Neural cell (in vitro differentiated cells): ENCODE measurements around the gene TFR2.

ENCODE experiments used
- EZH2 ChIP-seq: fragments of 200-600, 300-800 bp; shearing (Covaris generic), sonication (generic); IDR thresholded peaks from 2 replicates; pipeline ENCODE4 v1.6.1; 2014; ENCODE audit warnings: antibody characterized with exemption, low read length, borderline replicate concordance, mild to moderate bottlenecking; ENCODE audit not compliant: insufficient read depth, poor library complexity, severe bottlenecking
- MXI1 ChIP-seq: fragments of 450-650 bp; conservative IDR thresholded peaks from 2 replicates; pipeline ENCODE4 v1.6.1; 2014; ENCODE audit warnings: antibody characterized with exemption, mild to moderate bottlenecking; ENCODE audit not compliant: poor library complexity, severe bottlenecking
- POLR2AphosphoS5 ChIP-seq: IDR thresholded peaks from 2 replicates; pipeline ENCODE4 v1.6.1; 2012
- TAF1 ChIP-seq: IDR thresholded peaks from 2 replicates; pipeline ENCODE4 v1.6.1; 2012; ENCODE audit warnings: low read depth
- TF ChIP-seq, protein P1 (sequence below): fragments of 450-650 bp; IDR thresholded peaks from 2 replicates; pipeline ENCODE4 v1.5.1; 2014; ENCODE audit warnings: antibody characterized with exemption, mild to moderate bottlenecking, moderate library complexity; ENCODE audit not compliant: poor library complexity, severe bottlenecking

DNA sequence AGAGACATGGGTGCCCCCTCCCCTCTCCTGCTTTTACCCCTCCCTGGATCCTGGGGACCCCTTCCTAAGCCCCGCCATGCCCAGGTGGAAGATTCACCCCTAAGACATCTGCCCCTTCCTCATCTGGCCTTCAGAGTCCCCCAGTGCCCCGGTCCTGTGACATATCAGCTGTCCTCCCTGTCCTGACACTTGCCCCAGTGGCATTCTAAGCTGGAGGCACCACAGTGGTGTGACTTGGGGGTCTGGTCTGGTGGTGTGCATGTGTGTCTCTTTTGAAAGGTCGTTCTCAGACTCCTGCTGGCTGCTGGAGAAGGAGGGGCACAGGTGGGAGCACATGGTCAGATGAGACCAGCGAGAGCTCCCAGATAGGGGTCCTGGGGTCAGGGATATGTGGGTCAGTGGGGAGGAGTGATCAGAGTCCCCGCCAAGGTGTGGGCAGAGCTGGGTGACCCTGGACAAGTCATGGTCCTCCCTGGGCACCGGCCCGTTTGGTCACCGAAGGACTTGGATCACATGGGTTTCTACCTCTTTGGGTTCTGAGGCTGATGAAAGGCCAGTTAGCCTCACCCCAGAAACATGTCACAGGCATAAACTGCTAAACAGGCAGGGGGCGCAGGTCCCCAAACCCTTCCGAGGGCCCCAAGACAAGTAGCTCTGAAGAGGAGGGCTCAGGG lies 645 bp upstream of the TFR2 start:
- TF ChIP-seq, protein P1, sequence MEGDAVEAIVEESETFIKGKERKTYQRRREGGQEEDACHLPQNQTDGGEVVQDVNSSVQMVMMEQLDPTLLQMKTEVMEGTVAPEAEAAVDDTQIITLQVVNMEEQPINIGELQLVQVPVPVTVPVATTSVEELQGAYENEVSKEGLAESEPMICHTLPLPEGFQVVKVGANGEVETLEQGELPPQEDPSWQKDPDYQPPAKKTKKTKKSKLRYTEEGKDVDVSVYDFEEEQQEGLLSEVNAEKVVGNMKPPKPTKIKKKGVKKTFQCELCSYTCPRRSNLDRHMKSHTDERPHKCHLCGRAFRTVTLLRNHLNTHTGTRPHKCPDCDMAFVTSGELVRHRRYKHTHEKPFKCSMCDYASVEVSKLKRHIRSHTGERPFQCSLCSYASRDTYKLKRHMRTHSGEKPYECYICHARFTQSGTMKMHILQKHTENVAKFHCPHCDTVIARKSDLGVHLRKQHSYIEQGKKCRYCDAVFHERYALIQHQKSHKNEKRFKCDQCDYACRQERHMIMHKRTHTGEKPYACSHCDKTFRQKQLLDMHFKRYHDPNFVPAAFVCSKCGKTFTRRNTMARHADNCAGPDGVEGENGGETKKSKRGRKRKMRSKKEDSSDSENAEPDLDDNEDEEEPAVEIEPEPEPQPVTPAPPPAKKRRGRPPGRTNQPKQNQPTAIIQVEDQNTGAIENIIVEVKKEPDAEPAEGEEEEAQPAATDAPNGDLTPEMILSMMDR = no peak
- TF ChIP-seq EZH2 = no peak
- no peak for TF ChIP-seq MXI1
- no peak for TF ChIP-seq POLR2AphosphoS5
- TF ChIP-seq TAF1 = no peak
